NCI-H526 treated with DMSO at 0.1 percent for 48 hours (cell line): ENCODE measurements around the gene GDI1.

Experiments used
- DNase-seq: peaks from one replicate; lab custom pipeline; 2025; lab: John Stamatoyannopoulos, UW

The GDI1 gene

DNA sequence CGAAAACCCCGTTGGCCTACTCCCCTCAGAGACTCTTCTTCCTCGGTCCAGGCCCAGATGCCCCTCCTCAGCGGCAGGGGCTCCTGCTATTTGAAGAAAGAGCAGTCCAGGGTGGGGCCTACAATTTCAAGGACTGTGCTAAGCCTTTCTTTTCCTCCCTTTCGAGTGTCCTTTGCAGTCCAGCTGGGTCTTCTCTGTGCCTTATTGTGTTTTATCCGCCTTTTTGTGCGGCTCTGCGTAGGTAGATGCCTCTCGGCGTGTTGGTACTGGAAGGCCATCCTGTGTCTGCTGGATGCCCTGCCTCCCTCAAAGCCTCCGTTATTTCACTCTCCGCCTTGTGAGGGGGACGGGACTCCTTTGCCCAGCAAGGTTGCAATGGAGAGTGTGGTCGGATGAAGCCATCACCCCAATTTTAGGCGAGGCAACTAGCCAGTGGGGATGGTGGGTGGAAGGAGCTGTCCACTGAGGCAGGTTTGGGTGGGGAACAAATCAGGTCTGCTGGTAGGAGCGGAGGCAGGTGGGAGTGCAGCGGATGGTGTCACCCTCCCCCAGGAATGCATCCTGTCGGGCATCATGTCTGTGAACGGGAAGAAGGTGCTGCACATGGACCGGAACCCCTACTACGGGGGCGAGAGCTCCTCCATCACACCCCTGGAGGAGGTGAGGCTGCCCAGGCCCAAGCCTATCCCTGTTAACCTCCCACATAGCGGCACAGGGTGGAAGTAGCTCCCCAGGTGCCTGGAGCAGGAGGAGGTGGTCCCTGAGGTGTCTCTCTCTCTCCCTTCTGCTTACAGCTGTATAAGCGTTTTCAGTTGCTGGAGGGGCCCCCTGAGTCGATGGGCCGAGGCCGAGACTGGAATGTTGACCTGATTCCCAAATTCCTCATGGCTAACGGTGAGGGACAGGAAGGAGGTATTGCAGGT lies 1.3 kb downstream of the GDI1 start:
- DNase-seq: no peak

DNA sequence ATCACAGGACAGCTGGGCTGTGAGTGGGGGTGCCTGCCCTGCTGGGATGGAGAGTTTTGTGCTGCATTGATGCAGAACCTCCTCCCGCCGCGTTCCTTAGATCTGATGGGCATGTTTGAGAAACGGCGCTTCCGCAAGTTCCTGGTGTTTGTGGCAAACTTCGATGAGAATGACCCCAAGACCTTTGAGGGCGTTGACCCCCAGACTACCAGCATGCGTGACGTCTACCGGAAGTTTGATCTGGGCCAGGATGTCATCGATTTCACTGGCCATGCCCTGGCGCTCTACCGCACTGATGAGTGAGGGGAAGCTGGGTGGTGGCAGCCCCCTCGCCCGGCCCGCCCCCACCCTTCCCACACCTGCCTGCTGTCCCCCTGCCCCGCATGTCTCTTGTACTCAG lies 2.9 kb downstream of the GDI1 start:
- no peak for DNase-seq

DNA sequence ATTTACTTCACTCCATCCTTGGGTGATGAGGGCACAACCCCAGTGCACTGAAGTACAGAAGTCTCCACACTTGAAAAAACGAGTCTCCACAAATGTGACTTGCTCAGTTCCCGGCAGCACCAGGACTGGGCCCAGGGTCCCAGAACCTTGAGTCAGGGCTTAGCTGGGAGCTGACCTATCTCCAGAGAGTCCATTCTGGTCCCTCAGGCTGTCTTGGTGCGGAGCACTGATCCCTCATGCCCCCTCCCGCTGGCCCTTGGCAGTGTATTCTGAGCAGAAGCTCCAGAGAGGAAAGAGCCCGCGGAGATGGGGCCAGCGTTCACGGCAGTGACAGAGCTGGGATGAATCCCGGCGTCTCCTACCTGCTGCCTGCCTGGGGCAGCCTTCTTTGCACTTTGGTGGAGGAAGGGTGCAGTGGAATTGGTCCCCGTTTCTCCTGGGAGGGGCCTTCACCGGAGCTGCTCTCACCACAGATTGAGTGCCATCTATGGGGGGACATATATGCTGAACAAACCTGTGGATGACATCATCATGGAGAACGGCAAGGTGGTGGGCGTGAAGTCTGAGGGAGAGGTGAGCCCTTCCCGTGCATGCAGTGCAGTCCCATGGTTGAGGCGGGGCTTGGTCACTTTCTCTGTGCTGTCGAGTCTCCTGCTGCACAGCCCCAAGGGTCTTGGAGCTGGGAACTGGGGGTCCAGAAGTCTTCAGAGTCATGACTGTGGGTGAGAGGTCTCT lies 3.8 kb downstream of the GDI1 start:
- DNase-seq: no peak

DNA sequence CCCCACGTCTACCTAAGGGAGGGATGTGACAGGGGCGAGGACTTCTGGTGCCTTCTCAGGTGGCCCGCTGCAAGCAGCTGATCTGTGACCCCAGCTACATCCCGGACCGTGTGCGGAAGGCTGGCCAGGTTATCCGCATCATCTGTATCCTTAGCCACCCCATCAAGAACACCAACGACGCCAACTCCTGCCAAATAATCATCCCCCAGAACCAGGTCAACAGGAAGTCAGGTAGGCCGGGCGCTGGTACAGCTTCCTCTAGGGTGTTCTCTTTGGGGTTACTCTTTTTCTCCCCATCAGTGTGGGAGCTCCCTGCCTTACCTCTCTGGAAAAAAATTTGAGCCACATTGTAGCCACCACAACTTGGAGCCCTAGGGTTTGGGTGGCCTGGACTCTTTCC lies 4.6 kb downstream of the GDI1 start:
- DNase-seq: no peak

DNA sequence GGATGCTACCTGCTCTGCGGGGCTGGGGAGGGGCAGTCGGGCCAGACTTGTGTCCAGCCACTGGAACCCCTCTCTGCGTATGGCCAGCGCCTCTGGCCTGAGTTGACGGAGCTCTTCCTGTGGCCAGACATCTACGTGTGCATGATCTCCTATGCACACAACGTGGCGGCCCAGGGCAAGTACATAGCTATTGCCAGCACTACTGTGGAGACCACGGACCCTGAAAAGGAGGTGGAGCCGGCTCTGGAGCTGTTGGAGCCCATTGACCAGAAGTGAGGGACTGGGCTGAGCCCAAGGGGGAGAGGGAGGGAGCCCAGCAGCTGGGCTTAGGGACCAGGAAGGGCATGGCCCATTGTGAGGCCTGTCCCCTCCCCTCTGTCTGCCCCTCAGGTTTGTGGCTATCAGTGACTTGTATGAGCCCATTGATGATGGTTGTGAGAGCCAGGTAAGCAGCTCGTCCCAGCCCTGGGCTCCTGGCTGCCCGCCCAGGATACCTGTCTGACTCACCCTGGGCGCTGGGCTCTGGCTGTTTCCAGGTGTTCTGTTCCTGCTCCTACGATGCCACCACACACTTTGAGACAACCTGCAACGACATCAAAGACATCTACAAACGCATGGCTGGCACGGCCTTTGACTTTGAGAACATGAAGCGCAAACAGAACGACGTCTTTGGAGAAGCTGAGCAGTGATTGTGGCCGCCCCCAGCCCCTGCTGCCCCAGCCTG lies 5.2 kb downstream of the GDI1 start:
- no peak for DNase-seq

DNA sequence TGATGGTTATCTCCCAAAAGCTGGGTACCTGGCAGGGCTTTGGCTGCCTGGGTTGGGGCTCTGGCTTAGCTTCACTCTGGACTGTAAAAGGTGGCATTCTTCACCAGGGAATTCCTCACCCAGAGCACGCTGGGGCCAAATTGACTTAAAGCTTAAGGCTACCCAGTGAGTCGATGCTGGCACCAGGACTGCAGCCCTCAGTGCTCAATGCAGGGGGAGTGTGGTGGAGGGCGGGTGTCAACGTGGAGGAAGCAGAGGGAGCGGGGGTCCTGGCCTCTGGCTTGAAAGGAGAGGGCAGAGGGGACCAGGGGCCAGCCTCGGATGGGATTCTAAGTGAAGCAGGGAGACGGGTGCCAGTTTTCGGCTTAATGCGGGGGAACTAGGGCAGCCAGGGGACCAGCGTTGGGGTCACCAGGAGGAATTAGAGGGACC lies 6.5 kb downstream of the GDI1 start:
- no peak for DNase-seq

DNA sequence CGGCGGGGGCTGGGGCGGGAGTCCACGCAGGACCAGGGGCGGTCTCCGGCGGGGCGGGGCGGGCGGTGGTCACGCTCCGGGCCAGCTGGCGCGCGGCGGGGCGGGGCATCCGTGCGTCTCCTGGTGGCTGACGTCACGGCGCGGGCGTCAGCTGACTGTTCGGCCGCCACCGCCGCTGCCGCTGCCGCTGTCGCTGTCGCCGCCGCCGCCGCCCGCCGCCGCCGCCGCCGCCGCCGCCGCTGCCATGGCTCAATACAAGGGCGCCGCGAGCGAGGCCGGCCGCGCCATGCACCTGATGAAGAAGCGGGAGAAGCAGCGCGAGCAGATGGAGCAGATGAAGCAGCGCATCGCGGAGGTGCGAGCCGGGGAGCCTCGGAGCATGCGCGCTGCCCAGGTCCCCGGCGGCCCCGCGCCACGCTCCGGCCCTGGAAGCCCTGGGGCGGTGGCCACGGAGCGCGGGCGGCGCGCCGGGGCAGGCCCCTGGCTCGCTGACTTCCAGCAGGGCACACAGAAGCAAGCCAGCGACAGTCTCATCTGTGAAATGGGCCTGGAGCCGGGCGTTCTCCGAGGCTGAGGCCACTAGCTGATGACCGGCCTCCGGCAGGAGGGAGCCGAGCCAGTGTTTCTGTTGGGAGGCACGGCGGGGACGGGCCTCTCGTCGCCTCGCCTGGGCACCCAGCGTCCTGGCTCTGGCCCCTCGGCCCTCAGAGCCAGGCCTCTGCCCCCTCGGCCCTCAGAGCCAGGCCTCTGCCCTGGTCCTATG lies 7.2 kb downstream of the GDI1 start, which contains the start of gene FAM50A:
TSS of gene FAM50A (plus strand) at position 150 of the 763 bp plus-strand sequence. CDS start at position 245, 95 bp downstream.
- DNase-seq: peak; percentile 63

DNA sequence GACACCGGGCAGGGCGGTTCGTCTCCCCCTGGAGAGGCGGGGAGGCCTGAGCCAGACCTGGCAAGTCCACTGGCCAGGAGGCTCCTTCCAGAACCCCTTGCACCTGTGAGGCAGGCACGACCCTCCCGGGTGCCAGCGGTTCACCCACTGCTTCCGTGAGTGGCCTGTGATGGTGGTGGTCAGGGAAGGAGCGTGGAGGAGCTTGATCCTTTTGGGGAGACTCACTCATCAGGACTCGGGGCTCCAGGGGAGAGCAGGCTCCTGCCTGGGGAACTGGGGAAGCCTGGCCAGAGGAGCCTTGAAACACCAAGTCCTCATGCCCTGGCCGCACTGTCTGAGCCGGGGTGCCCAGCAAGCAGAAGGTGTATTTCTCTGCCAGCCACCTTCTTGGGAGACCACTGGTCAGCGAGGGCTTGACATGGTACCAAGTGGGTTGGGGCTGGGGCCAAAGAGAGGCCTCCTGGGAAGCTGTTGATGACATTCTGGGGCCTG lies 7.8 kb downstream of the GDI1 start:
- DNase-seq: no peak

DNA sequence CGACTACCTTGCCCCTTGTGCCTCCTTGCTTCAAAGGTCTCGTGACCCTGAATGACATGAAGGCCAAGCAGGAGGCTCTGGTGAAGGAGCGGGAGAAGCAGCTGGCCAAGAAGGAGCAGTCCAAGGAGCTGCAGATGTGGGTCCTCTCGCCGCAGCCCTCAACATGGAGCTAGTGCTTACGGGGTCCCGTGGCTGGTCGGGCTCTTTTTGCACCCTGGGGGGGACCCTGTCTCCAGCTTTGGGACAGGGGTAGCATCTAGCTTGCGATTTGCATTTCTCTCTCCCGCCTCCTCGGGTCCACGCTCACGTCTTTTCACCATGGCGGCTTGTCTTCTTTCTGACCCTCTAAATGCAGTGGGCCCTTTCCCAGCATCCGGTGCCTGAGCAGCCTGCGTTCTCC lies 8.8 kb downstream of the GDI1 start:
- DNase-seq: no peak

DNA sequence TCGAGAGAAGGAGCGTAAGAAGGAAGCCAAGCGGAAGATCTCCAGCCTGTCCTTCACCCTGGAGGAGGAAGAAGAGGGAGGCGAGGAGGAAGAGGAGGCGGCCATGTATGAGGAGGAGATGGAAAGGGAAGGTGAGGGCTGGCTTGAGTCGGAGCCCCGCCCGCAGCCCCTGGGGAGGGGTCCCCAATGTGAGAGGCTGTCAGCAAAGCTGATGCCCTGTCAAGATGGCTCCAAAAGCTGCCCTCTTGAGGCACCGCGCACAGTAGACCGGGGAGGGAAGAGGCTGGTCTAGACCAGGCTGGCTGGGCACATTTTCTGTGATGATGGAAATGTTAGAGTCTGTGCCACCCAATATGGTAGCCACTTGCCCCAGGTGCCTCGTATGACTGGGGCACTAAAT lies 9.5 kb downstream of the GDI1 start:
- no peak for DNase-seq

DNA sequence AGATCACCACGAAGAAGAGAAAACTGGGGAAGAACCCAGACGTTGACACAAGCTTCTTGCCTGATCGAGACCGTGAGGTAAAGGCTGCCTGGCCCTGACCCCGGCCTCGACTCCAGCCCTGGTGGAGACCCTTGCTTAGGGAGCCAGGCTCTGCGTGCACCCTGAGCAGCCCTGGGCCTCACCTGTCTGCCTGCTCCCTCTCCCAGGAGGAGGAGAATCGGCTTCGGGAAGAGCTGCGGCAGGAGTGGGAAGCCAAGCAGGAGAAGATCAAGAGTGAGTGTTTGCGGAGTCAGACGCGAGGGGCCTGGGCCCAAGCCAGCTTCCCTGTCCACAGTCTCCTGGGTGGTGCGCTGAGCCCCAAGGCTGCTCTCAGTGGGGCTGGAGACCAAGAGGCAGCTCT lies 11.5 kb downstream of the GDI1 start:
- DNase-seq: no peak

DNA sequence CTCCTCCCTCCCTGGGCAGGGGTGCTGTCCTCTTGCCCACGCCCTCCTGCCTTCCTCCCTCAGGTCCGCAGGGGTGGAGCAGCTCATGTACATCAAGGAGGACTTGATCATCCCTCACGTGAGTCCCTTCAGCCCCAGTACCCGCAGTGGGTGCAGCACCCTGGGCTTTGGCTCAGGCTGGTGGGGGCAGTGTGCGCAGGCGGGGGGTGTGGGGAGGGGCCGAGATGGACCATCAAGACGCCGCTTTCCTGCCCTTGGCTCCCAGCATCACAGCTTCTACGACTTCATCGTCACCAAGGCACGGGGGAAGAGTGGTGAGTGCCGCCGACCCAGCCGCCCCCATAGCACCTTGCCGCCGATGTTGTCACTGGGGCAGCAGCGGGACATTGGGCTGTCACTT lies 12.7 kb downstream of the GDI1 start:
- no peak for DNase-seq

DNA sequence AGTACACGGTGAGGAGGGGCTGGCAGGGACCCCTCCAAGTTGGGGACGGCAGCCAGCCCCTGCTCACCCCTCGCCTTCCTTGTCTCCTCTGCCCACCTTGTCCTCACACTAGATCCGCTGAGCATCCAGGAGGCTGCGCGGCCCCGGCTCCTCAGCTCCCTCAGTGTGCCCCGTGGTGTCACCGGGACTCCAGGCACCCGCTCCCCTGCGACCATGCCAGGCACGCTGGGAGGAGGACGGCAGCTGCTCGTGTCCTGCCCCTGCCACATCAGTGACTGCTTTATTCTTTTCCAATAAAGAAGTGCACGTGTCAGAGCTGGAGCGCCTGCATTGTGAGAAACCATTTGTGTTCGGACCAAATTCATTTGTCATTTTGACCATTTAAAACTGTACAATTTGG lies 13.4 kb downstream of the GDI1 start:
- DNase-seq: no peak

DNA sequence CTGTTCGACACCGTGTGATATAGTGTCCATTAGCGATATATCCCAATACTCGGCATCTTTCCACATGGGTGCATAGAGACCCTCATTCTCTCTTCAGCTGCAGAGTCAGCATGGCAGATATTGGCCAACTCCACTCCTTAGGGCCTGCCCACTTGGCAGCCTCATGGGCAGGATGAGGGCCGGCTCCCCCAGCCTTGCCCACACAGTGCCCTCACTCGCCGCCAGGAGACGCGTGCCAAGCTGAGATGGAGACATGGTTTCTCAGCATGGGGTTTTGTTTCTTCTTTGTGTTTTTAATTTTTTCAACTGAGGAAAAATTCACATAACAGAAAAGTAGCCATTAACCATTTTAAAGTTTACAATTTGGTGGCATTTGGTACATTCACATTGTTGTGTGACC lies 15.9 kb downstream of the GDI1 start:
- DNase-seq: no peak

DNA sequence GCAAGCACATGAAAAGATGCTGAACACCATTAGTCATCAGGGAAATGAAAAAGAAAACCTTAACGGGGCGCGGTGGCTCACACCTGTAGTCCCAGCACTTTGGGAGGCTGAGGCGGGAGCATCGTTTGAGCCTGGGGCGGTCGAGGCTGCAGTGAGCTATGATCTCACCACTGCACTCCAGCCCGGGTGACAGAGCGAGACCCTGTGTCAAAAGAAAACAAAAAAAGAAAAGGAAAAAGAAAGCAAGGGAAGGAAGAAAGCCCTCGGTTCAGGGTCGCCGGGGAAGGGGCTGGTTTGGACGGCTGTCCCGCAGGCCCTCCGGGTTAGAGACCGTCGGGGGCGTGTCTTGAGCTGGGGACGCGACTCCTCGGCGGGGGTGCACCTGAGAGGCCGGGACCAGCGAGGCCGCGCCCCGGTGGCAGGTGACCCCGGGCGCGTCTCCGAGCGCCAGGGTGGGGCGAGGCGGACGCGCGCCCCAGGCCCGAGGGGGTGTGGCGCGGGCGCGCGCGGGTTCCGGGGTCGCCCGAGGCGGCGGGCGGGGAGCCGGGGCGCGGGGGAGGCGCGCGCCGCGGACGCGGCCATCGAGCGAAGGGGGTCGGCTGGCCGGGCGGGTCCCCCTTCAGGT lies 20.6 kb downstream of the GDI1 start:
- peak; percentile 50 for DNase-seq

DNA sequence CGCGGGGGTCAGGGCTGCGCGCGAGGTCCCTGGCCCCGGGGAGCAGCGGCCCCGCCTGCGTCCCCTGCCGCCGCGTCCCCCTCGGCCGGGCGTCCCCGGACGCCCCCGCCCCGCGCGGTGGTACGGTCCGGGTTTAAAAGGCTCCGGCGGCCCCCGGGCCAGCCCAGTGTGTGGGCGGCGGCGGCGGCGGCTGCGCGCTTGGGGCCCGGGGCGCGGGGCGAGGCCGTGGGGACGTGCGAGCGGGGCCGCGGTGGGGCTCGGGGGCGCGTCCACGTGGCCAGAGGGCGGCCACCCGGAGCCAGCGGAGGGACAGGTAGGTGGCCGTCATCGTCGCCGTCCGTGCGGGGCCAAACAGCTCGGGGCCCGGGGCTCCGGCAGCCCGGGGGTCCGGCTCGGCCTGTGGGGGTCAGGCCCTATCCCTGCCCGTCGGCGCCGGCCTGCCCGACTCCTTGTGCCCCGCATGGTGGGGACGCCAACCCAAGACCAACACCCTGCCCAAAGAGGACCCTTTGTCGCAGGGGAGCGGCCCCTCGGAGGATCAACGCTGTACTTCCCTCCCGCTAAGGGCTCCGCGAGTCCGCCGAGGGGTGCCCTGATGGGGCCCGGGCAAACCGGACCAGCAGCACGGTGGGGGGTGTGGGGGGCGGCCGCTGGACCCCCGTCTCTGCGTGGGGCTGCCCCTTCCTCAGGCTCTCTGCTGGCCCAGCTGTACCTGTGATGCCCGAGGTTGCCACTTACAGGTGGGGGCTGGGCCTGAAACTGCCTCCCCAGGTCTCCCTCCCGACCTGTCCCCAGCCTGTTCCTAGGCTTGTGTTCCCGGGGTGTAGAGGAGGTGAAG lies 21.4 kb downstream of the GDI1 start, which contains the start of gene PLXNA3:
TSS of gene PLXNA3 (plus strand) at position 166 of the 838 bp plus-strand sequence. CDS start 1,903 bp downstream, outside the sequence.
- DNase-seq: peak; percentile 24

DNA sequence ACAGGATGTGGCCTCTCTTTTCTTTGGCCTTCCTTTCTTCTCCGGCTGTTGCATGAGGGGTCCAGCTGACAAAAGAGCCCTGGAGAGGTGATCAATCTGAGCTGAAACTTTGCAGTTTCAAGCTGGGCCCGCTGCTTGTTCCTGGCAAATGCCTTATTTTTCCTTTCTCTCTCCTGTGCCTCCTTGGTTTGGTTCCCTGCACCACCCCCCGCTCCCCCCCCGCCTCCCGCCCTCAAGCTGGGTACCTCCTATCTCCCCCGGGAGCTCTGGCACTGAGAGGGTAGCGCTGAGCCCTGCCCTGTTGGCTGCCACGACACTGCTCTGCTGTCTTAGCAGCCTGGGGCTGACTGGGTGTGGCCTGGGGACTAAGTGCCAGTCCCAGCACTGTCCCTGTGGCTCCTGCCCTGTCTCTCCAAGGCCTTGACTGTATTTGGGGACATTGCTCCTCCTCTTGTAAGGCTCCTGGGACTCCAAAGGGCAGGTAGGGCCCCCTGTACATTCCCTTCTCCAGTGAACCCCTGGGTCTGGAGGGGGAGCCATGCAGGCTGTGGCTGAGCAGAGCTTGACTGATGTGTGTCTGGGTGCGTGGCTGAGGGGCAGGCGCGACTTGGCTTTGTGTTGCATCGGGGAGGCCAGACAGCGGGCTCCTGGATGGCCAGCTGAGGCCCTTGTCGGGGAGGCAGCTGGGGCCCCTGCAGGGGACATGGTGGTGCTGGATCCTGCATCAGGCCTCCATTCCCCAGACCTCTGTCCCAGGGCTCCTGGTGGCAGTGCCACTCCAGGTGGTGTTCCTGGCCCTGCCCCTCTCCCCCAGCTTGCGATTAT lies 22.2 kb downstream of the GDI1 start:
- peak; percentile 55 for DNase-seq

DNA sequence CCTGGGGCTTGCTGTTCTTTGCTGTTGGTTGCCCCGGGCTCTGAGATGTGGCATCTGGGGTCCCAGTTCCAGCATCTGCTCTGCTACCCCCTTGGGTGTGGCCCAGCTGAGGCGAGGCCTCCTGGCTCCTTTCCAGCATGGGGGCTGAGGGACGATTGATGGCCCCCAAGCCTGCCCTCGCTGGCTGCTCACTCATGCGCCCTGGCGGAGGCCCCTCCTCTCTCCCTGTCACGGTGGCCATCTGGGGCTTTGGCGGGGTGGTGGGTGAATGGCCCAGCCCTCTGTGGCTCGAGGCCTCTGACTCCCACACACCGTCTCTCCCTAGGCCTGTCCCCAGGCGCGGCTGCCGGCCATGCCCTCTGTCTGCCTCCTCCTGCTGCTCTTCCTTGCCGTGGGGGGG lies 22.9 kb downstream of the GDI1 start:
- no peak for DNase-seq

DNA sequence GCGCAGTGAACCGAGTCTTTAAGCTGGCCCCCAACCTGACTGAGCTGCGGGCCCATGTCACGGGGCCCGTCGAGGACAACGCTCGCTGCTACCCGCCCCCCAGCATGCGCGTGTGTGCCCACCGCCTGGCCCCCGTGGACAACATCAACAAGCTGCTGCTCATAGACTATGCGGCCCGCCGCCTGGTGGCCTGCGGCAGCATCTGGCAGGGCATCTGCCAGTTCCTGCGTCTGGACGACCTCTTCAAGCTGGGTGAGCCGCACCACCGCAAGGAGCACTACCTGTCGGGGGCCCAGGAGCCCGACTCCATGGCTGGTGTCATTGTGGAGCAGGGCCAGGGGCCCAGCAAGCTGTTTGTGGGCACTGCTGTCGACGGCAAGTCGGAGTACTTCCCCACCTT lies 23.4 kb downstream of the GDI1 start:
- DNase-seq: no peak
